Mesenchymal stem cell (in vitro differentiated cells and primary cell): ENCODE results near the gene NOB1.

Experiments
- DNase-seq: peaks from one replicate; pipeline ENCODE4 v3.0.0-alpha.2; 2013
- H2AFZ ChIP-seq: one replicate; pipeline ENCODE4 v1.6.1; 2013; ENCODE audit warnings: low read depth, mild to moderate bottlenecking, control low read depth, inconsistent platforms, low read length, moderate library complexity
- H2AK5ac ChIP-seq: 2 replicates; pipeline ENCODE4 v1.6.1; 2013; ENCODE audit warnings: low read length, moderate library complexity, mild to moderate bottlenecking, inconsistent platforms; ENCODE audit not compliant: severe bottlenecking
- H2BK120ac ChIP-seq: one replicate; pipeline ENCODE4 v1.6.1; 2013; ENCODE audit warnings: low read depth, mild to moderate bottlenecking, inconsistent platforms, low read length, moderate library complexity
- H2BK12ac ChIP-seq, 2 experiments: one replicate each; pipeline ENCODE4 v1.6.1; 2013; ENCODE audit warnings: inconsistent platforms in 2 of 2, low read length in 2 of 2, mild to moderate bottlenecking in 2 of 2, moderate library complexity in 2 of 2, control low read depth in 1 of 2
- H2BK15ac ChIP-seq: one replicate; pipeline ENCODE4 v1.6.1; 2013; ENCODE audit warnings: mild to moderate bottlenecking, low read depth, inconsistent platforms; ENCODE audit not compliant: poor library complexity, severe bottlenecking
- H2BK5ac ChIP-seq: 2 replicates; pipeline ENCODE4 v1.6.1; 2013; ENCODE audit warnings: low read depth, mild to moderate bottlenecking, low read length, control low read depth, inconsistent platforms; ENCODE audit not compliant: poor library complexity, severe bottlenecking
- H3K14ac ChIP-seq, 2 experiments: one replicate each; pipeline ENCODE4 v1.6.1; 2013; ENCODE audit warnings: inconsistent platforms in 2 of 2, low read length in 2 of 2, control low read depth in 1 of 2, mild to moderate bottlenecking in 1 of 2, moderate library complexity in 1 of 2
- H3K18ac ChIP-seq, 2 experiments: one replicate each; pipeline ENCODE4 v1.6.1; 2013; ENCODE audit warnings: inconsistent platforms in 2 of 2, low read length in 2 of 2, control low read depth in 1 of 2, low read depth in 1 of 2, mild to moderate bottlenecking in 1 of 2
- H3K23ac ChIP-seq, 2 experiments: one replicate each; pipeline ENCODE4 v1.6.1; 2013; ENCODE audit warnings: inconsistent platforms in 2 of 2, low read length in 2 of 2, mild to moderate bottlenecking in 2 of 2, moderate library complexity in 2 of 2, control low read depth in 1 of 2
- H3K27ac ChIP-seq: 2 replicates; pipeline ENCODE4 v1.5.1; 2013; ENCODE audit warnings: mild to moderate bottlenecking, moderate library complexity, low read length, control low read depth, inconsistent platforms; ENCODE audit not compliant: poor library complexity, severe bottlenecking
- H3K27me3 ChIP-seq, 2 experiments: 2 replicates each; pipeline versions ENCODE4 v1.6.1 to v1.7.0; 2013; ENCODE audit warnings: low read length in 2 of 2, mild to moderate bottlenecking in 2 of 2, moderate library complexity in 2 of 2, control low read depth in 1 of 2, inconsistent platforms in 1 of 2; ENCODE audit not compliant: control insufficient read depth in 1 of 2, insufficient read depth in 1 of 2
- H3K36me3 ChIP-seq, 2 experiments: 2 replicates each; pipeline versions ENCODE4 v1.6.1 to v1.7.0; 2013; ENCODE audit warnings: low read length in 2 of 2, control low read depth in 1 of 2, inconsistent platforms in 1 of 2, low read depth in 1 of 2, mild to moderate bottlenecking in 1 of 2; ENCODE audit not compliant: insufficient read depth in 2 of 2, control insufficient read depth in 1 of 2
- H3K4ac ChIP-seq, 2 experiments: one replicate each; pipeline ENCODE4 v1.6.1; 2013; ENCODE audit warnings: inconsistent platforms in 2 of 2, low read length in 2 of 2, mild to moderate bottlenecking in 2 of 2, moderate library complexity in 2 of 2, control low read depth in 1 of 2, low read depth in 1 of 2
- H3K4me1 ChIP-seq: 2 replicates; pipeline ENCODE4 v1.6.1; 2013; ENCODE audit warnings: low read depth, low read length, control low read depth; ENCODE audit not compliant: control insufficient read depth, insufficient read depth
- H3K4me2 ChIP-seq: 2 replicates; pipeline ENCODE4 v1.6.1; 2013; ENCODE audit warnings: low read length, mild to moderate bottlenecking, inconsistent platforms; ENCODE audit not compliant: poor library complexity, severe bottlenecking
- H3K4me3 ChIP-seq, 2 experiments: 2 replicates each; pipeline versions ENCODE4 v1.5.1 to v1.7.0; 2013; ENCODE audit warnings: low read length in 2 of 2, mild to moderate bottlenecking in 2 of 2, control low read depth in 1 of 2, low read depth in 1 of 2; ENCODE audit not compliant: insufficient read depth in 1 of 2
- H3K79me1 ChIP-seq: replicated peaks from 2 replicates; pipeline ENCODE4 v1.6.1; 2013; ENCODE audit warnings: mild to moderate bottlenecking, control low read depth, low read length, inconsistent platforms; ENCODE audit not compliant: poor library complexity, severe bottlenecking
- H3K9ac ChIP-seq: 2 replicates; pipeline ENCODE4 v1.7.0; 2013; ENCODE audit warnings: mild to moderate bottlenecking, low read length, moderate library complexity
- H3K9me3 ChIP-seq: 2 replicates; pipeline ENCODE4 v1.7.0; 2013; ENCODE audit warnings: mild to moderate bottlenecking, low read length; ENCODE audit not compliant: control insufficient read depth
- H4K8ac ChIP-seq: one replicate; pipeline ENCODE4 v1.6.1; 2013; ENCODE audit warnings: inconsistent platforms, mild to moderate bottlenecking, low read length, moderate library complexity
- H4K91ac ChIP-seq: one replicate; pipeline ENCODE4 v1.6.1; 2013; ENCODE audit warnings: mild to moderate bottlenecking, low read length, inconsistent platforms
- WGBS: methylation state at CpG from one replicate; pipeline ENCODE4 v1.1.7; 2013; ENCODE audit warnings: mixed read lengths; 5-methylcytosine and 5-hydroxymethylcytosine counted together

NOB1 gene

GRCh38 chr16:69787883-69788282 is 33.2 kb upstream of the NOB1 start:
- Histone ChIP-seq H2BK12ac (no peak overlapping the region), H3K14ac (no peak overlapping the region), H2BK120ac (no peak overlapping the region), H3K9me3 (no peaks in the 10 kb centered on the region), H3K27ac (no peak overlapping the region), H3K4ac (no peak overlapping the region), H3K79me1 (peaks cover 8% of the 10 kb centered on the region), H2BK15ac (no peak overlapping the region), H4K91ac (no peak overlapping the region), H3K36me3 (peaks cover 23 to 28% of the 10 kb centered on the region in 2 experiments), H2BK5ac (no peak overlapping the region), H2AK5ac (no peak overlapping the region), H3K23ac (no peak overlapping the region), H3K4me2 (no peak overlapping the region), H3K9ac (no peak overlapping the region), H4K8ac (no peak overlapping the region), H3K4me3 (no peak overlapping the region), H3K18ac (no peak overlapping the region), H3K27me3 (no peaks in the 10 kb centered on the region), H2AFZ (no peak overlapping the region), H3K4me1 (no peaks in the 10 kb centered on the region)
- no peak for DNase-seq
- 100% methylated on average over 4 of the region's 4 CpGs for WGBS

DNA sequence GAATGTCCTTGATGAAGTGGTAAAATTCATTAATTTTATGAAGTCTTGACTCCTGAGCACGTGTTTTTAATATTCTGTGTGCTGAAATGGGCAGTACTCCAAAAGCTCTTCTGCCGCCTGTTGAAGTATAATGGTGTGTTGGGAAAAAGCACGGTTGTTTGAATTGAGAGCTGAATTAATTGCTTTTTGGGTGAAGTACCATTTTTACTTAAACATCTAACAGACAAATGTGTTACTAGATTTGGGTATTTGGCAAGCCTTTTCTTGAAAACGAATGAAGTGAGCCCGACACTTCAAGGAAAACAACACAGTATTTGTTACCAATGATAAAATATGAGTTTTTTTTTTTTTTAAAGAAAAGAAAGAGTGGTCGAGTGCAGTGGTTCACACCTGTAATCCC is 29.9 kb upstream of the NOB1 start:
- WGBS: 94% methylated on average over 3 of the region's 6 CpGs
- H3K36me3 ChIP-seq: peaks cover 17 to 24% of the 10 kb centered on the region in 2 experiments
- H2BK5ac ChIP-seq: no peak overlapping the region

GRCh38 chr16:69781118-69781517 is 26.4 kb upstream of the NOB1 start:
- H2BK15ac ChIP-seq: no peak overlapping the region
- H3K36me3 ChIP-seq: peaks cover 0 to 12% of the 10 kb centered on the region in 2 experiments
- H3K27ac ChIP-seq: no peak overlapping the region
- no peak overlapping the region for H2AFZ ChIP-seq
- no peaks in the 10 kb centered on the region for H3K4me1 ChIP-seq
- DNase-seq: no peak
- 78% methylated on average over 3 of the region's 3 CpGs for WGBS
- no peak overlapping the region for H4K91ac ChIP-seq
- no peak overlapping the region for H3K14ac ChIP-seq
- H3K9ac ChIP-seq: no peak overlapping the region
- H3K4me2 ChIP-seq: no peak overlapping the region
- H2BK12ac ChIP-seq: no peak overlapping the region
- no peak overlapping the region for H3K23ac ChIP-seq
- H3K27me3 ChIP-seq: no peaks in the 10 kb centered on the region
- H3K4me3 ChIP-seq: no peak overlapping the region
- no peak overlapping the region for H2AK5ac ChIP-seq
- H2BK5ac ChIP-seq: no peak overlapping the region
- peaks cover 17% of the 10 kb centered on the region for H3K79me1 ChIP-seq
- H3K9me3 ChIP-seq: no peaks in the 10 kb centered on the region
- no peak overlapping the region for H3K4ac ChIP-seq
- no peak overlapping the region for H3K18ac ChIP-seq
- no peak overlapping the region for H2BK120ac ChIP-seq
- H4K8ac ChIP-seq: no peak overlapping the region

More for the DNA sequence above, 29.9 kb upstream of the NOB1 start:
- H2AFZ ChIP-seq: no peak overlapping the region
- no peak overlapping the region for H3K27ac ChIP-seq
- no peak overlapping the region for H3K9ac ChIP-seq
- H4K91ac ChIP-seq: no peak overlapping the region
- H3K4me2 ChIP-seq: no peak overlapping the region
- no peak overlapping the region for H3K14ac ChIP-seq
- peaks cover 15% of the 10 kb centered on the region for H3K79me1 ChIP-seq
- DNase-seq: no peak
- no peak overlapping the region for H3K23ac ChIP-seq
- H2BK12ac ChIP-seq: no peak overlapping the region
- no peaks in the 10 kb centered on the region for H3K4me1 ChIP-seq
- H2BK120ac ChIP-seq: no peak overlapping the region
- no peak overlapping the region for H3K4ac ChIP-seq
- H3K4me3 ChIP-seq: no peak overlapping the region
- no peaks in the 10 kb centered on the region for H3K27me3 ChIP-seq
- no peak overlapping the region for H2AK5ac ChIP-seq
- no peak overlapping the region for H2BK15ac ChIP-seq
- H3K18ac ChIP-seq: no peak overlapping the region
- no peaks in the 10 kb centered on the region for H3K9me3 ChIP-seq
- no peak overlapping the region for H4K8ac ChIP-seq

DNA sequence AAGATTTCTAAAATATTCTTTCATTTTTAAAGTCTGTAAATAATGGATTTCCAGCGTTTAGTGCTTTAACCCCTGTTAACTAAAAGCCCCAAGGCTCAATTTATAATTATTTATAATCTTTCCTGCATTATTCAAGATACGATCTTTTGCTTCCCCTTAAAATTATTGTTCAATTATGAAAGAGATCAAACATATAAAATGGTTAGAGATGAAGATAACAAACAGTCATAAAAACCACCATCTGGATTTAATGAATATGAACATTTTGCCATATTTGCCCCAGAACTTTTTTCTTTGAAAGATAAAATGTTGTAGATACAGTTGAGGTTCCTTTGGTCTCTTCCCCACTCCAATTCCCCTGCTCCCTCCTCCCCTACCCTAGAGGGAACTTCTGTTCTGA is 25.0 kb upstream of the NOB1 start:
- H3K27me3 ChIP-seq: no peaks in the 10 kb centered on the region
- no peak overlapping the region for H3K4ac ChIP-seq
- H4K91ac ChIP-seq: no peak overlapping the region
- no peak overlapping the region for H3K23ac ChIP-seq
- H3K4me1 ChIP-seq: no peaks in the 10 kb centered on the region
- no peak overlapping the region for H2AK5ac ChIP-seq
- no peak overlapping the region for H2BK12ac ChIP-seq
- no peak overlapping the region for H3K4me3 ChIP-seq
- WGBS: 100% methylated on average over 1 of the region's 2 CpGs
- no peak overlapping the region for H2AFZ ChIP-seq
- no peak overlapping the region for H3K9ac ChIP-seq
- H3K9me3 ChIP-seq: peaks cover 5% of the 10 kb centered on the region
- no peak overlapping the region for H2BK15ac ChIP-seq
- no peak overlapping the region for H3K27ac ChIP-seq
- no peak overlapping the region for H4K8ac ChIP-seq
- H3K79me1 ChIP-seq: peaks cover 21% of the 10 kb centered on the region
- no peak overlapping the region for H2BK120ac ChIP-seq
- H3K36me3 ChIP-seq: peaks cover 0 to 12% of the 10 kb centered on the region in 2 experiments
- H2BK5ac ChIP-seq: no peak overlapping the region
- DNase-seq: no peak
- H3K4me2 ChIP-seq: no peak overlapping the region
- no peak overlapping the region for H3K14ac ChIP-seq
- H3K18ac ChIP-seq: no peak overlapping the region
